Stimulated activated naive CD8-positive, alpha-beta T cell treated with anti-CD3 and anti-CD28 coated beads, Interleukin-15, amount 100 ng/mL, for 72 hours (primary cell): ENCODE data around the gene PACS1.
"Not testable (repeated sequence)": the region's sequence is repeated elsewhere in the genome, so short reads cannot be mapped to it uniquely, and the experiment has no call there.

ENCODE experiments used
- ATAC-seq: fragments of 150-1000 bp; cut with Tn5 transposase; 2 replicates; pipeline ENCODE4 v1.10.0; 2021; ENCODE audit warnings: mild to moderate bottlenecking, moderate library complexity
- DNase-seq, 2 donors: peaks; one replicate each; pipeline ENCODE4 v3.0.0; 2021 to 2022
- H3K27ac Mint-ChIP-seq, 2 donors: one replicate each; pipeline ENCODE4 v1.8.0; 2022; ENCODE audit warnings: mild to moderate bottlenecking in 2 of 2, mixed read lengths in 2 of 2, moderate library complexity in 2 of 2
- H3K27me3 Mint-ChIP-seq: one replicate; pipeline ENCODE4 v1.8.0; 2022; ENCODE audit warnings: mixed read lengths
- H3K4me1 Mint-ChIP-seq: one replicate; pipeline ENCODE4 v1.8.0; 2022; ENCODE audit warnings: mild to moderate bottlenecking, mixed read lengths
- H3K4me3 Mint-ChIP-seq, 2 donors: one replicate each; pipeline ENCODE4 v1.8.0; 2022; ENCODE audit warnings: mild to moderate bottlenecking in 2 of 2, mixed read lengths in 2 of 2, moderate library complexity in 1 of 2
- H3K9me3 Mint-ChIP-seq, 2 donors: one replicate each; pipeline ENCODE4 v1.8.0; 2022; ENCODE audit warnings: mixed read lengths in 2 of 2

Gene PACS1

DNA sequence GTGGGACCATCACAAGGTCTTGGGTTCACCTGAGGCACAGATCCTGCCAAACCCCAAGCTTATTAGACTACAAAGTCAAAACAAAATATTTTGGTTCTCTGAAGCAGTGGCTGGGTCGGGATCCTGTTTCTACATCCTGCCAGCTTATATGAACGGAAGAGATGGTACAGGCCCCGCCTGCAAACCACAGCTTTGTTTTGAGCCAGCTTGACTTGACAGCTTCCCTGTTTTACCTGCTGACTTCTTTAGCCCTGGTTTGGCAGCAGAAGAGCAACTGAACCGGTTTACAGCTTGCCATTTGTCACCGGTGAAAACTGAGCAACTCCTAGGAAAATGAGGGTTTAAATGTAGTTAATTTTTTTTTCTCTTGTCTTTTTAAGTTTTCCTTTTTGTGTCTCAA lies 11.4 kb downstream of the PACS1 start:
- Mint-ChIP-seq H3K4me3 (peak overlapping the region; percentile 80 to 91), H3K9me3 (no peaks in the 10 kb centered on the region), H3K27ac (peak overlapping the region; percentile 93 to 98), H3K4me1 (peaks cover 89% of the 10 kb centered on the region), H3K27me3 (no peaks in the 10 kb centered on the region)
- ATAC-seq (peak; percentile 94), DNase-seq (peak; percentile 48 to 68)

DNA sequence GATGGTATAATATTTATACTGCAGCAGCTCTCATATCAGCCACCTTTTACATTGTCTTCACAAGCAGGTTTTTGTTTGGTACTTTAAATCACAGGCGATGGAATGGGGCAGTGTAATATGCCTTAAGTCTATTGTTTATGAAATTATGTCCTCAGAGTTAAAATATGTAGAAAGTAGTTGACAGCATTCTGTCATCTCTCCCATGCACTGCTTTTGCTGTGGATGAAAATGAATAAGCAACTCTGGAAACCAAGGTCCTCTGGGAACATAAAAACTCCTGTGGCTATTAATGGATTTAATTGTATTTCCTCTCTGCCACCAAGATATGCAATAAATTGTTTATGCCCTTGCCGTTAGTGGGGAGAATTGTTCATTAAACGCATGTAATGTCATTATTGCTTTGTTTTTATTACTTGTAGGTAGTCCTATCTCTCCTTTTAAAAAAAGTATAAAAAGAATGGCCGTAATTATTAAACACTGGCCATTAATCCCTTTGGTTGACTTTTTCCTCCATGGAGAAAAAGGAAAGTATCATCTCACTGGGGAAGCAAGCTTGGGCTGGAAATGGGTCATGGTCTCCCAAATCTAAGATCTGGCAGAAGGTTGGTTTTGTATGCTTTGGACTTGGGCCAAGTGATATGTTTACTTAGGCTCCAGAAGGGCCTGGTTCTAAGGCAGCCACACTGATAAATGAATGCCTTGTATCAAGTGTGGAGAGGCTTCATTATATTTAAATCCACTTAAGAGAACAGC lies 13.1 kb downstream of the PACS1 start:
- ATAC-seq (no peak), DNase-seq (no peak)
- H3K9me3 Mint-ChIP-seq = no peaks in the 10 kb centered on the region
- peak overlapping the region in 1 of 2 donors; percentile 59 for H3K27ac Mint-ChIP-seq
- H3K27me3 Mint-ChIP-seq = no peaks in the 10 kb centered on the region
- peaks cover 89% of the 10 kb centered on the region for H3K4me1 Mint-ChIP-seq
- H3K4me3 Mint-ChIP-seq = no peak overlapping the region

DNA sequence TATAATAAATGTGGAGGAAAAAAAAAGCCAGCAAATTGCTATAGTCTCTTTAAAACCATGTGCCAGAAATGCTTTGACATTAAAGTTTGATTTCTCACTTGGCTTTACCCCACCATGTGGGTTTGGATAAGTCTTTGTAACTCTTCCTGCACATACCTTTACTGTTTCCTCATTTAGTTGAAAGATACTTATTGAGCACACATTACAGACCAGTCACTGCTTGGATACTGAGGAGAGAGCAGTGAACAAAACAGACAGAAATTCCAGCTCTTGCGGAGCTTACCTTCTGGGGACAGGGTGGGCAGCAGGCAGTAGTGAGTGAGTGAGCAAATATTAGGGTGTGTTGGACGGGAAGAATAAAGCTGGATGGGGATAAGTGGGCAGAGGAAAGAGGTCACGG lies 13.7 kb downstream of the PACS1 start:
- Mint-ChIP-seq H3K9me3 (no peaks in the 10 kb centered on the region), H3K4me1 (peaks cover 89% of the 10 kb centered on the region), H3K27ac (peak overlapping the region; percentile 28 to 59), H3K4me3 (peak overlapping the region in 1 of 2 donors; percentile 30), H3K27me3 (no peaks in the 10 kb centered on the region)
- DNase-seq (no peak), ATAC-seq (no peak)

DNA sequence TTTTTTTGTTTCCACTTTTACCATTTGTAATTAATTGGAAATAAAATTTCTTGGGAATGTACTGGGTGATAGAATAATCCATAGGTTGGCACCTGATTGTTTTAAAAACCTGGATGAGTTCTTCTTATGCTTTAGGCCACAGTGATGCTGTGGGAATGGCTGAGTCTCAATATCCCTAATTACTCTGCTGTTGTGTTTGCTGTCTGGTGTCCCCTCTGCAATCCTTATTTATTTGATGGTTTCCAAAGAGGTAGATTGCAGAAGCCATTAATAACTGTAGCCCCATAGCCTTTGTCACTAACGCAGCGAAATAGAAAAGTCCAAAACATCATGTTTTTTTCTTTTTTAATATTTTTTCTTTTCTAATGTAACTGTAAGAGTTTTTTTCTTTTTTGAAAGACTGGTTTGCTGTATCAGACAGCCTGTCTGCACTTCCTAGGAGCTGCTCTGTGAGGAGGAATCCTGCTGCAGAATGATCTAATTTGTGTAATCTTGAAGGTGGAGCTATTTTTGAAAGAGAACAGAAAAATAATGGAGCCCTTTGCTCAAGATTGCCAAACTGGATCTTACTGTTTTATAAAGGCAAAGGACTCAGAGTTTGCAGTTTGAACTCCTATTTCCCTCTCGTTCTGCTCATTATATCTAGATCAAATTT lies 14.9 kb downstream of the PACS1 start:
- H3K4me1 Mint-ChIP-seq = peaks cover 81% of the 10 kb centered on the region
- ATAC-seq = no peak
- H3K27me3 Mint-ChIP-seq = no peaks in the 10 kb centered on the region
- H3K9me3 Mint-ChIP-seq = no peaks in the 10 kb centered on the region
- DNase-seq = no peak
- peak overlapping the region in 1 of 2 donors; percentile 58 for H3K27ac Mint-ChIP-seq
- H3K4me3 Mint-ChIP-seq = no peak overlapping the region

DNA sequence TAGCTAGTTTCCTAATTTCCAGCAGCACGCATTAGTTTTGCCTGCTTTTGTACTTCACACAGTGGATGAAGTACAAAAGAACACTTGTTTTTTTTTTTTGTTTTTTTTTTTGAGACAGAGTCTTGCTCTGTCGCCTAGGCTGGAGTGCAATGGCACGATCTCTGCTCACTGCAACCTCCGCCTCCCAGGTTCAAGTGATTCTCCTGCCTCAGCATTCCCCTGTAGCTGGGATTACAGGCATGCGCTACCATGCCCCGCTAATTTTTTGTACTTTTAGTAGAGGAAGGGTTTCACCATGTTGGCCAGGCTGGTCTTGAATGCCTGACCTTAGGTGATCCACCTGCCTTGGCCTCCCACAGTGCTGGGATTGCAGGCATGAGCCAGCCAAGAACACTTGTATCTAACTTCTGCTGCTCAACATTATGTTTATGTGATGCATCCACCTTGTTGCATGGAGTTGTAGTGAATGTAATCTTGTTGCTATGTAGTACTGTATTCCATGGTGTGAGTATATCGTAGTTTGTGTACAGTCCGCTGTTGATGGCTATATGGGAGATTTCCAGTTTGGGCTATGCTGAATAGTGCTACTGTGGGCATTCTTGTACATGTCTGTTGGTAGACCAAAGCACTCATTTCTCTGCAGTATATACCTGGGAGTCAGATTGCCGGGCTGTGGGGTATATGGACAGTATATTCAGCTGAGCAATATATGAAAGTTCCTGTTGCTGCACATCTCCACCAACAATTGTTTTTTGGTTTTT lies 17.3 kb downstream of the PACS1 start:
- peak overlapping the region in 1 of 2 donors; percentile 46 for H3K27ac Mint-ChIP-seq
- peaks cover 62% of the 10 kb centered on the region for H3K4me1 Mint-ChIP-seq
- no peak overlapping the region for H3K4me3 Mint-ChIP-seq
- H3K27me3 Mint-ChIP-seq = no peaks in the 10 kb centered on the region
- H3K9me3 Mint-ChIP-seq = no peaks in the 10 kb centered on the region
- ATAC-seq (no peak), DNase-seq (no peak)

DNA sequence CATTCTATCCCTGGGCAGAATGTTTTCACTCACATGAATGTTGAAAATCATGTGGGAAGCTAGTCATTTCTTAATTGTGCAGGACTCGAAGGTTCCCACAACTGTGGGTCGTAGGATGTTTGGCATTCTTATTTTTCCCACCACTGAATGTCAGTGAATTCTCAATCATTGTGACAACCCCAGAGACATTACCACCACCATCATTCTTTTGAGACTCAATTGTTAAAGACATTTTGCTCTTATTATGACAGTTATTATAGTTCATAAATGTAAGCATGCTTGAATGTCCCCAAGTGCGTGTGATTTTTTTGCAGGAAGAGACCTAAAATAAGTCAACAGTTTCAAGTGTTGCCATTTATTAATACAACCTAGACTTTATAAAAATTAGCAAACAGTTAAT lies 19.0 kb downstream of the PACS1 start:
- Mint-ChIP-seq H3K27ac (no peak overlapping the region), H3K9me3 (no peaks in the 10 kb centered on the region), H3K27me3 (no peaks in the 10 kb centered on the region), H3K4me1 (peaks cover 47% of the 10 kb centered on the region), H3K4me3 (no peak overlapping the region)
- ATAC-seq (no peak), DNase-seq (no peak)

DNA sequence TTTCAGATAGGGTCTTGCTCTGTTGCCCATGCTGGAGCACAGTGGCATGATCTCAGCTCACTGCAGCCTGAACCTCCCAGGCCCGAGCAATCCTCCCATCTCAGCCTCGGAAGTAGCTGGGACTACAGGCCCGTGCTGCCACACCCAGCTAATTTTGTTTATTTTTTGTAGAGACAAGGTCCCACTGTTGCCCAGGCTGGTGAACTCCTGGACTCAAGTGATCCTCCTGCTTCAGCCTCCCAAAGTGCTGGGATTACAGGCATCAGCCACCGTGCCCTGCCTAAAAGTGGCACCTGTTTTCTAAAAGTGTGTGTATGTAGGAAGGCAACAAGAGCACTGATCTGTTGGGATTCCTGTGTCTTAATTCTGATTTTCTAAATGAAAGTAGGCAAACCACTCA lies 20.2 kb downstream of the PACS1 start:
- Mint-ChIP-seq H3K4me1 (peaks cover 35% of the 10 kb centered on the region), H3K27ac (no peak overlapping the region), H3K4me3 (no peak overlapping the region), H3K27me3 (no peaks in the 10 kb centered on the region), H3K9me3 (no peaks in the 10 kb centered on the region)
- ATAC-seq (no peak), DNase-seq (no peak)

DNA sequence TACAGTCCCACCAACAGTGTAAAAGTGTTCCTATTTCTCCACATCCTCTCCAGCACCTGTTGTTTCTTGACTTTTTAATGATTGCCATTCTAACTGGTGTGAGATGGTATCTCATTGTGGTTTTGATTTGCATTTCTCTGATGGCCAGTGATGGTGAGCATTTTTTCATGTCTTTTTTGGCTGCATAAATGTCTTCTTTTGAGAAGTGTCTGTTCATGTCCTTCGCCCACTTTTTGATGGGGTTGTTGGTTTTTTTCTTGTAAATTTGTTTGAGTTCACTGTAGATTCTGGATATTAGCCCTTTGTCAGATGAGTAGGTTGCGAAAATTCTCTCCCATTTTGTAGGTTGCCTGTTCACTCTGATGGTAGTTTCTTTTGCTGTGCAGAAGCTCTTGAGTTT lies 22.1 kb downstream of the PACS1 start:
- not testable (repeated sequence) for H3K9me3 Mint-ChIP-seq, H3K4me3 Mint-ChIP-seq, DNase-seq, H3K27me3 Mint-ChIP-seq, H3K27ac Mint-ChIP-seq, ATAC-seq
- peaks cover 31% of the 10 kb centered on the region for H3K4me1 Mint-ChIP-seq

DNA sequence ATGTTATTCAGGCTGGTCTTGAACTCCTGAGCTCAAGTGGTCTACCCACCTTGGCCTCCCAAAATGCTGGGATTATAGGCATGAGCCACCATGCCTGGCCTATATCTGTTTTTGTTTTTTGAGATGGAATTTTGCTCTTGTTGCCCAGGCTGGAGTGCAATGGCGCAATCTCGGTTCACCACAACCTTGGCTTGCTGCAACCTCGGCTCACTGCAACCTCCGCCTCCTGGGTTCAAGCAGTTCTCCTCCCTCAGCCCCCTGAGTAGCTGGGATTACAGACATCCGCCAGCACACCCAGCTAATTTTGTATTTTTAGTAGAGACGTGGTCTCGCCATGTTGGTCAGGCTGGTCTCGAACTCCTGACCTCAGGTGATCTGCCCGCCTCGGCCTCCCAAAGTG lies 29.7 kb downstream of the PACS1 start:
- not testable (repeated sequence) for H3K9me3 Mint-ChIP-seq, DNase-seq, H3K27me3 Mint-ChIP-seq, H3K27ac Mint-ChIP-seq, ATAC-seq, H3K4me3 Mint-ChIP-seq
- peaks cover 75% of the 10 kb centered on the region for H3K4me1 Mint-ChIP-seq

DNA sequence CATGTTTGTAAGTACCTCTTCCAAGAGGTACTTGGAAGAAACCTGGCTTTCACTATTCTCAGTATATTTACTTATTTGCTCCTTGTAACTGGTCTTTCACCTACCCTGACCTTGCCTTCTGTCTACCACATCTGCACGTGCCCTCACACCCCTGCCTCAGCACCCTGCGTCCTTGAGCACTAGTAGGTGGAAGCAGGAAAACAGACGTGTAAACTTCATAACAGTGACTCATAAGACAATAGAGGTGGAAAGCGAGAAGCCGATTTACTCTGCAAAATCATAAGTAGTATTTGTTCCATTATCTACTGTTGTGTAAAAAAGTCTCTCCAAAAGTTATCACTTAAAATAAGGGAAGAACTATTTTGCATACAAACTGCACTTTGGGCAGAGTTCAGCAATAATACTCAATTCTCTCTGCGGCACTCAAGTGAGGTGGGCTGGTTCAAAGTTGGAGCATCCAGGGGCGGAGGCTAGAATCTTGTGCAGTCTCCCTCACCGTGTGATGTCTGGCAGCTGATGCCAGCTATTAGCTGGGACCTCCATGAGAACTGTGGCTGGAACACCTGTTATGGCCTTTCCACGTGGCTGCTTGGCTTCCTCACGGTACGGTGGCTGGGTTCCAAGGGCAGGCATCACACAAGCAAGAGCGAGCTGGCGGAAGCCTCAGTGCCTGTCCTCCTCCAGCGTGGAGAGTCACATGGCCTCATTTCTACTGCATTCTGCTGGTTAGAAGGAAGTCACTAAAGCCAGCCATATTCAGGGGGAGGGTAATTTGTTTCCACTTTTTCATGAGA lies 30.4 kb downstream of the PACS1 start:
- H3K4me3 Mint-ChIP-seq = peak overlapping the region; percentile 84 to 95
- ATAC-seq (peak; percentile 95), DNase-seq (peak; percentile 52 to 62)
- H3K4me1 Mint-ChIP-seq = peaks cover 82% of the 10 kb centered on the region
- H3K27ac Mint-ChIP-seq = peak overlapping the region; percentile 88 to 95
- no peaks in the 10 kb centered on the region for H3K9me3 Mint-ChIP-seq
- H3K27me3 Mint-ChIP-seq = no peaks in the 10 kb centered on the region

DNA sequence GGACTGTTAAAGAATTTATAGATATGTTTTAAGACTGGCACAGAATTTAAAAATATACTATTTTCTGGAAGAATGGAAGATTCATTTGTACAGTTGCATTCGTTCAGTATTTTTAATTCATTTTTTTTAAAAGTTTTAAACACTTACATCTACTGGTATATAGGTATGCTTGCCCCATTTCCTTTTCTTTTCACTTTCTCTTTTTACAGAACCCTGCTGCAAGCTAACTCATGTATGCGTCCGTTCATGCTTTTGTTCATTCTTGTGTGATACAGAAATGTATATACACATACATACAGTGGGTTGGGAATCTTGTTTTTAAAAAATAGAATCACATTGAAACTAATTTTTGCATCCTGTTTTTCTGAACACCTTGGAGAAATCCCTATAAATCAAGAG lies 31.0 kb downstream of the PACS1 start:
- Mint-ChIP-seq H3K9me3 (no peaks in the 10 kb centered on the region), H3K27ac (peak overlapping the region; percentile 88 to 95), H3K4me3 (peak overlapping the region; percentile 84 to 95), H3K4me1 (peaks cover 88% of the 10 kb centered on the region), H3K27me3 (no peaks in the 10 kb centered on the region)
- ATAC-seq (peak; percentile 22), DNase-seq (no peak)

DNA sequence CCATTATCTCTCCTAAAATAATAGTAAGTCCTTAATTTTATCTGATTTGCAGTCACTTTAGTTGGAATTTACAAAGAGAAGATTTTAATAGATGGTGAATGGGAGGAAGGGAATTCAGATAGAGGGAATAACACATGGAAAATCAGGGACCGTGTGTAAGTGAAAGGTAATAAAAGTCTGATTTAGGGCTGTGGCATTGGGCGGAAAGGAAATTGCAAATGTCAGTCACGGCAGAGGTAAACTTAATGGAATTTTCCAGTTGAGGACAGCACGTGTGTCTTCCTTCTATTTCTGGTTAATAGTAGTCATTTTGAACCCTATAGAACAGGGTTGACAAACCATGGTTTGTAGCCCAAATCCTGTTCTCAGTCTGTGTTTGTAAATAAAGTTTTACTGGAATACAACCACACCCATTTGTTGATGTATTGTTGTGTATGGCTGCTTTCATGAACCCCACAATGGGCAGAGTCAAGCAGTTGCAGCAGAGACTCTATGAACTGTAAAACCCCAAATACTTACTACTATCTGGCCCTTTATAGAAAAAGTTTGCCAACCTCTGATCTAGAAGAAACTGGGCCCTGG lies 34.1 kb downstream of the PACS1 start:
- DNase-seq = no peak
- H3K4me3 Mint-ChIP-seq = peak overlapping the region; percentile 41 to 68
- peak overlapping the region; percentile 47 to 76 for H3K27ac Mint-ChIP-seq
- no peaks in the 10 kb centered on the region for H3K27me3 Mint-ChIP-seq
- no peak for ATAC-seq
- no peaks in the 10 kb centered on the region for H3K9me3 Mint-ChIP-seq
- peaks cover 93% of the 10 kb centered on the region for H3K4me1 Mint-ChIP-seq

DNA sequence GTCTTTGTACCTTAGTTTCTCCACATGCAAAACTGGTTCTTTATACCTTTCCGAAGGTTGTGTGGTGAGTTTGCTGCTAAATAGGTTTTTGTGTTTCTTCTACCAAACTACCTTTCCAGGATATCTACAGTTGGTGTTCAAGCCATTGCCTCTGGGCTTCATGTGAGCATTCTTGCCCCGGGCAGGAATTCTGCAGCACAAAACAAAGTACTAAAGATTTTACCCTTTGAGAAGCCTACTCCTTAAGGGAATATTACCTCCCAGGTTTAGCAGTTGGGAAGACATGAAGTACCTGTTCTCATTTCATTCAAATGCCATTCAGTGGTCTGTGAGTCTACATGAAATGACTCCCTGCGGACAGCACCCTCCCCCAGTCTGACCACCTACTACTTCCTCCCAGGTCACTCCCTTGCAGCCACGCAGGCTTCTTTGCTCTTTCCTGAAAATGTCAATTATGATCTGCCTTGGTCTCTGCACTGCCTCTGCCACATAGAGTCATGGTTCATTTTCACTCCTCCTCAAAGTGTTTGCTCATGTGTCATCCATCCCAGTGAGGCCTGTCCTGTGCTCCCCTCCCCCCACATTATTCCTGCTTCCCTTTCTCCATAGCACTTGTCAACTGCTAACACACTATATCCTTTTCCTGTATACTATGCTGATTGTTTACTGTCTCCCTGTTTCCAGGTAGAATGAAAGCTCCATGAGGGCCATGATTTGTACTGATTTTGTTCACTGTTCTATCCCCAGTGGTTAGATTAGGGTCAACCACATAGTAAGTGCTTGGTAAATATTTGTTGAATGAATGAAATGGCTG lies 36.9 kb downstream of the PACS1 start:
- no peaks in the 10 kb centered on the region for H3K9me3 Mint-ChIP-seq
- peaks cover 90% of the 10 kb centered on the region for H3K4me1 Mint-ChIP-seq
- peak overlapping the region in 1 of 2 donors; percentile 72 for H3K27ac Mint-ChIP-seq
- no peaks in the 10 kb centered on the region for H3K27me3 Mint-ChIP-seq
- peak; percentile 76 for ATAC-seq
- H3K4me3 Mint-ChIP-seq = peak overlapping the region; percentile 54 to 56
- DNase-seq = peak in 1 of 2 donors; percentile 56
